K562 (cell line): ENCODE measurements around the gene RFC2. TPM values are rescaled to one million over a fixed set of nuclear protein-coding genes. Genes with fewer than 3 reads are reported as not detected.

Source experiments
- BDP1 ChIP-seq: IDR thresholded peaks from 3 replicates; pipeline ENCODE4 v1.6.1; 2011; ENCODE audit not compliant: insufficient read length, insufficient read depth
- BRF1 ChIP-seq: IDR thresholded peaks from 3 replicates; pipeline ENCODE4 v1.6.1; 2011; ENCODE audit warnings: borderline replicate concordance, mild to moderate bottlenecking; ENCODE audit not compliant: insufficient read length; ENCODE audit errors: extremely low read depth
- CSDE1 ChIP-seq, 2 experiments: fragments of 450-650 bp; IDR thresholded peaks; 2 replicates each; pipeline ENCODE4 v1.6.1; 2016; ENCODE audit warnings: mild to moderate bottlenecking in 1 of 2
- E2F3 ChIP-seq: fragments of 250-450 bp; sonication (Bioruptor Pico); IDR thresholded peaks from 2 replicates; pipeline ENCODE4 v1.4.0; 2020; ENCODE audit warnings: mild to moderate bottlenecking
- FOXJ2 ChIP-seq: fragments of 200-800 bp; sonication (Bioruptor generic); IDR thresholded peaks from 2 replicates; pipeline ENCODE4 v1.6.1; 2016; ENCODE audit warnings: missing genetic modification characterization, missing compliant biosample characterization
- HMG20A ChIP-seq: fragments of 450-650 bp; formaldehyde crosslinking; conservative IDR thresholded peaks from 2 replicates; pipeline ENCODE4 v1.4.0; 2020; ENCODE audit warnings: mild to moderate bottlenecking, mixed read lengths
- HMGN3 ChIP-seq: IDR thresholded peaks from 2 replicates; pipeline ENCODE4 v1.6.1; 2011; ENCODE audit warnings: borderline replicate concordance, low read depth, mild to moderate bottlenecking, mixed read lengths, low read length; ENCODE audit not compliant: insufficient read length; ENCODE audit errors: extremely low read depth
- MBD2 ChIP-seq: sonication (generic); IDR thresholded peaks from 2 replicates; pipeline ENCODE4 v1.6.1; 2016; ENCODE audit warnings: low read depth, borderline replicate concordance
- NR4A1 ChIP-seq, 2 experiments: fragments of 250-450 bp in 1 of 2; fragments of 450-650 bp in 1 of 2; sonication (Bioruptor Pico) in 1 of 2; IDR thresholded peaks; 2 replicates each; pipeline versions ENCODE4 v1.4.0 to v1.6.1; 2016 to 2020; ENCODE audit warnings: mild to moderate bottlenecking in 2 of 2, missing compliant biosample characterization in 1 of 2, missing genetic modification characterization in 1 of 2, moderate library complexity in 1 of 2
- SRF ChIP-seq, 2 experiments: fragments of 250-450, 450-650 bp in 1 of 2; sonication (Bioruptor Pico) in 1 of 2; sonication (generic) in 1 of 2; formaldehyde crosslinking; IDR thresholded peaks; 2 replicates each; pipeline versions ENCODE4 v1.5.0 to v1.5.1; 2020 to 2022; ENCODE audit warnings: mild to moderate bottlenecking in 1 of 2, missing genetic modification reagents in 1 of 2
- TAF7 ChIP-seq: fragments of 450-650 bp; IDR thresholded peaks from 2 replicates; pipeline ENCODE4 v1.6.1; 2016; ENCODE audit warnings: missing genetic modification characterization, missing compliant biosample characterization
- TCF7L2 ChIP-seq: fragments of 150-350 bp; IDR thresholded peaks from 2 replicates; pipeline ENCODE4 v1.6.1; 2016; ENCODE audit warnings: low read depth, mild to moderate bottlenecking, low read length, moderate library complexity
- TEAD1 ChIP-seq, 2 experiments: fragments of 450-650 bp in 1 of 2; sonication (generic) in 1 of 2; formaldehyde crosslinking; IDR thresholded peaks; 2 replicates each; pipeline versions ENCODE4 v1.4.0 to v1.8.0; 2020 to 2022; ENCODE audit warnings: mild to moderate bottlenecking in 2 of 2, missing genetic modification reagents in 1 of 2
- ZKSCAN3 ChIP-seq: fragments of 250-450 bp; sonication (Bioruptor Pico); IDR thresholded peaks from 2 replicates; pipeline ENCODE4 v1.4.0; 2020
- ZNF121 ChIP-seq: sonication (generic); formaldehyde crosslinking; conservative IDR thresholded peaks from 2 replicates; pipeline ENCODE4 v1.8.0; 2022; ENCODE audit warnings: missing genetic modification reagents
- ZNF217 ChIP-seq: sonication (generic); formaldehyde crosslinking; IDR thresholded peaks from 2 replicates; pipeline ENCODE4 v1.8.0; 2022; ENCODE audit warnings: mild to moderate bottlenecking, missing genetic modification reagents
- ZNF274 ChIP-seq: IDR thresholded peaks from 2 replicates; pipeline ENCODE4 v1.6.1; 2011; ENCODE audit warnings: low read depth, mild to moderate bottlenecking, low read length, moderate library complexity, borderline replicate concordance
- ZNF384 ChIP-seq: IDR thresholded peaks from 2 replicates; pipeline ENCODE4 v1.6.1; 2012; ENCODE audit warnings: low read depth, low read length, improper control_type of control experiment
- ZNF780A ChIP-seq: fragments of 250-450 bp; sonication (Bioruptor Pico); IDR thresholded peaks from 2 replicates; pipeline ENCODE4 v1.5.0; 2021; ENCODE audit warnings: mild to moderate bottlenecking
- polyA plus RNA-seq, 8 experiments: library from polyadenylated mRNA; depleted of rRNA in 4 of 8; stranded (reverse) in 5 of 8; unstranded in 3 of 8; fragments of >200 nt; fragmentation: Nextera tagmentation in 2 of 8; fragmentation: Illumina TruSeq in 1 of 8; extraction: Ambion mirVana in 2 of 8; extraction: Trizol in 1 of 8; gene quantifications; 2 replicates each; pipeline versions ENCODE4 v1.2.1 to v1.2.3, GENCODE V29; 2011 to 2014; ENCODE audit warnings: inconsistent platforms in 1 of 8, missing spikeins in 1 of 8
- total RNA-seq, 7 experiments: library from RNA; depleted of rRNA in 6 of 7; stranded (reverse); fragments of >200 nt in 6 of 7; fragmentation: Illumina TruSeq in 2 of 7; extraction: Trizol in 2 of 7; gene quantifications; 2 replicates each; pipeline versions ENCODE4 v1.2.1 to v1.2.3, GENCODE V29; 2011 to 2021; ENCODE audit warnings: low replicate concordance in 1 of 7
- TF ChIP-seq, protein P1 (sequence below), 2 experiments: IDR thresholded peaks in 1 of 2; conservative IDR thresholded peaks in 1 of 2; 2 replicates each; pipeline ENCODE4 v1.6.1; 2016; ENCODE audit warnings: low read depth in 2 of 2, mild to moderate bottlenecking in 1 of 2, missing compliant biosample characterization in 1 of 2, missing genetic modification characterization in 1 of 2, moderate library complexity in 1 of 2
- TF ChIP-seq, protein P2 (sequence below): sonication (generic); formaldehyde crosslinking; IDR thresholded peaks from 2 replicates; pipeline ENCODE4 v1.8.0; 2022; ENCODE audit warnings: missing genetic modification reagents, mild to moderate bottlenecking, borderline replicate concordance
- TF ChIP-seq, protein P3 (sequence below): fragments of 450-650 bp; formaldehyde crosslinking; IDR thresholded peaks from 2 replicates; pipeline ENCODE4 v1.4.0; 2022; ENCODE audit warnings: missing genetic modification characterization

RFC2 gene
- total and polyA plus RNA-seq, 9 of the 15 experiments (the other 6 are each of a cell fraction or from before 2014, with no cell fraction given) = 32.5 to 161 (median 102) TPM

DNA sequence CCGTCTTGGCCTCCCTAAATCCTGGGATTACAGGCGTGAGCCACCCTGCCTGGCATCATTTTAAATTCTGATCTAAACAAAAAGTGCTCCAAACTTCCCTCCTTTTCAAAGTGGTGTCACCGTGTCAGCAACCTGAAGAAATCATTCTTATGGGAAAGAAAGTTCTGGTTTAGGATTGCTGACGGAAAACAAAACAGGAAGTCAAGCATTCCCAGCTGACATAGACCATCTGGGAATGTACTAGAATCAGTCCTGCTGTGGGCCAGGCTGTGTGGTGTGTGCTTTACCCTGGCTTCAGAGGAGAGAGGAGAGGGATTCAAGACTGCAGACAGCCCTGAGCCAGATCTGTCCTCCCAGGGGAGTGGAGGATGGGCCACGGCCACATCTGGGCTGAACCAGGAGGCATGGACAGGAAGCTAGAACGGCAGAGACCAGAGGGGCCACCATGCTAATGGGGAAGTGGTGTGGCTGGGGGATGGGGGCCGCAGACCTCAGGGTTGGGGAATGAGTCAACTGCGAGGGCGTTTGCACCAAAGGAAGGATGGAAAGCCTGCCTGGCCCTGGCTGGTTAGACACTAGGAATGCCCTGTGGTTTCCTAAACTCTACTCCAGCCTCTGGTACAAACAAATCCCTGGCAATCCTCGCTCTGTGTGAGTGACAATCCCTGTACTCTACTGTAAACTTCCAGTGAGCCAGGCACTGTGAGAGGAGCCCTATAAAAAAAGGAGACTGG, 18.3 kb upstream of the RFC2 start (continued):
- TF ChIP-seq E2F3 (no peak), BDP1 (no peak), ZNF121 (CRISPR knock-in tag) (no peak), FOXJ2 (tag) (no peak), HMG20A (no peak), TCF7L2 (no peak), CSDE1 (IDR thresholded peaks at IDR 0.05) (no peak), ZNF384 (no peak), ZKSCAN3 (CRISPR knock-in tag) (no peak), SRF (CRISPR knock-in tag; IDR thresholded peaks at IDR 0.05) (no peak), TEAD1 (CRISPR knock-in tag; IDR thresholded peaks at IDR 0.05) (0 out of 4 replicates have a peak, but pooled peaks of 1 of the 2 experiments have one; percentile 48), NR4A1 (CRISPR knock-in tag; IDR thresholded peaks at IDR 0.05) (no peak), NR4A1 (tag; IDR thresholded peaks at IDR 0.05) (no peak), ZNF217 (CRISPR knock-in tag) (no peak), TAF7 (tag) (no peak), ZNF274 (no peak), ZNF780A (CRISPR knock-in tag) (no peak), BRF1 (no peak), HMGN3 (no peak), MBD2 (peak; percentile 29; the same call in 1 of the 2 replicates)
- TF ChIP-seq, protein P1, sequence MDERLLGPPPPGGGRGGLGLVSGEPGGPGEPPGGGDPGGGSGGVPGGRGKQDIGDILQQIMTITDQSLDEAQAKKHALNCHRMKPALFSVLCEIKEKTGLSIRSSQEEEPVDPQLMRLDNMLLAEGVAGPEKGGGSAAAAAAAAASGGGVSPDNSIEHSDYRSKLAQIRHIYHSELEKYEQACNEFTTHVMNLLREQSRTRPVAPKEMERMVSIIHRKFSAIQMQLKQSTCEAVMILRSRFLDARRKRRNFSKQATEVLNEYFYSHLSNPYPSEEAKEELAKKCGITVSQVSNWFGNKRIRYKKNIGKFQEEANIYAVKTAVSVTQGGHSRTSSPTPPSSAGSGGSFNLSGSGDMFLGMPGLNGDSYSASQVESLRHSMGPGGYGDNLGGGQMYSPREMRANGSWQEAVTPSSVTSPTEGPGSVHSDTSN (CRISPR knock-in tag; IDR thresholded peaks at IDR 0.05; ENCODE audit: low read depth) = no peak
- TF ChIP-seq, protein P1 (tag; conservative IDR thresholded peaks at IDR 0.05; ENCODE audit: low read depth) = no peak
- TF ChIP-seq, protein P2, sequence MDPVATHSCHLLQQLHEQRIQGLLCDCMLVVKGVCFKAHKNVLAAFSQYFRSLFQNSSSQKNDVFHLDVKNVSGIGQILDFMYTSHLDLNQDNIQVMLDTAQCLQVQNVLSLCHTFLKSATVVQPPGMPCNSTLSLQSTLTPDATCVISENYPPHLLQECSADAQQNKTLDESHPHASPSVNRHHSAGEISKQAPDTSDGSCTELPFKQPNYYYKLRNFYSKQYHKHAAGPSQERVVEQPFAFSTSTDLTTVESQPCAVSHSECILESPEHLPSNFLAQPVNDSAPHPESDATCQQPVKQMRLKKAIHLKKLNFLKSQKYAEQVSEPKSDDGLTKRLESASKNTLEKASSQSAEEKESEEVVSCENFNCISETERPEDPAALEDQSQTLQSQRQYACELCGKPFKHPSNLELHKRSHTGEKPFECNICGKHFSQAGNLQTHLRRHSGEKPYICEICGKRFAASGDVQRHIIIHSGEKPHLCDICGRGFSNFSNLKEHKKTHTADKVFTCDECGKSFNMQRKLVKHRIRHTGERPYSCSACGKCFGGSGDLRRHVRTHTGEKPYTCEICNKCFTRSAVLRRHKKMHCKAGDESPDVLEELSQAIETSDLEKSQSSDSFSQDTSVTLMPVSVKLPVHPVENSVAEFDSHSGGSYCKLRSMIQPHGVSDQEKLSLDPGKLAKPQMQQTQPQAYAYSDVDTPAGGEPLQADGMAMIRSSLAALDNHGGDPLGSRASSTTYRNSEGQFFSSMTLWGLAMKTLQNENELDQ = no peak
- TF ChIP-seq, protein P3, sequence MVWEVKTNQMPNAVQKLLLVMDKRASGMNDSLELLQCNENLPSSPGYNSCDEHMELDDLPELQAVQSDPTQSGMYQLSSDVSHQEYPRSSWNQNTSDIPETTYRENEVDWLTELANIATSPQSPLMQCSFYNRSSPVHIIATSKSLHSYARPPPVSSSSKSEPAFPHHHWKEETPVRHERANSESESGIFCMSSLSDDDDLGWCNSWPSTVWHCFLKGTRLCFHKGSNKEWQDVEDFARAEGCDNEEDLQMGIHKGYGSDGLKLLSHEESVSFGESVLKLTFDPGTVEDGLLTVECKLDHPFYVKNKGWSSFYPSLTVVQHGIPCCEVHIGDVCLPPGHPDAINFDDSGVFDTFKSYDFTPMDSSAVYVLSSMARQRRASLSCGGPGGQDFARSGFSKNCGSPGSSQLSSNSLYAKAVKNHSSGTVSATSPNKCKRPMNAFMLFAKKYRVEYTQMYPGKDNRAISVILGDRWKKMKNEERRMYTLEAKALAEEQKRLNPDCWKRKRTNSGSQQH (CRISPR knock-in tag) = no peak; the same call in 1 of the 2 replicates
